Stimulated activated CD8-positive, alpha-beta memory T cell treated with anti-CD3 and anti-CD28 coated beads, Interleukin-15, amount 100 ng/mL, for 1 hour (primary cell): ENCODE results near the gene ITPR2.

Experiments used
- DNase-seq: peaks from one replicate; pipeline ENCODE4 v3.0.0-alpha.2; 2020; ENCODE audit warnings: low read depth

ITPR2 gene

GRCh38 chr12:26821212-26821701 lies 11.7 kb downstream of the ITPR2 start:
- no peak for DNase-seq

DNA sequence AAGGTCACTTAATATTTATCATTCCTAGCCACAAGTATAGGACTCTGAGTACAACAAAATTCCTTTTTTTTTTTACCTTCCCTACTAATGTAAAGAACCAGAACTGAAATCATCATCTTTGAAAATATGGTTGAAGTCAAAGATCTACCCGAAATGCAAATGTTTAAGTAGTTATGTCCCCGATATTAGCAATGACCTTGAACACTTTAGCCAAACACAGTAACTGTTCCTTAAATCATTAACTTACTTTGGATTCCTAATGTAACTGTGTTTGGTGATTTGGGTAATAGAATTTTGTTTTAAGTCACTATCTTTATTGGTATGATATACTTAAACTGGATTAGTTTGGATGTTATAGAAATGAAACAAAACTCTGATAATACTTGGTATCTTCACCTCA lies 14.4 kb downstream of the ITPR2 start:
- DNase-seq, result no peak

DNA sequence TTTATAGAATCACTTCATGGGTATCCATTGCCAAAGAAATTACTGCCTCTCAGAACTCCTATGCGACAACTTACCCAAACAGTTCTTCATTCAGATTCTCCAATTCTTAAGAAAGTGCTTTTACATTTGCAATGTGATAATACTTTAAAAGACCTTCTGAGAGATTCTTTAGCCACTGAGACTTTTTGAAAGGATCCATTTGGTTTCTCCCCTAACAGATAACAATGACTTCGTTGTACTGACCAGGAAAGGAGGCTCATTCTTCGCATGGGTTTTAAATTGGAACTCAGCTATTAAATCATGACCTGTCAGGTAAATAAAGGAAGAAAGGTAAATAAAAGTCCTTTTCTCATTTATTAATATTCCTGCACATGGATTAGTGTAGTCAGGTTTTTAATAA lies 14.8 kb downstream of the ITPR2 start:
- no peak for DNase-seq

GRCh38 chr12:26817183-26817591 lies 15.8 kb downstream of the ITPR2 start:
- DNase-seq, result no peak

- no peak for DNase-seq
Measured at GRCh38 chr12:26813812-26814211, 19.2 kb downstream of the ITPR2 start.

- no peak for DNase-seq
Measured at GRCh38 chr12:26810330-26810729, 22.7 kb downstream of the ITPR2 start.

DNA sequence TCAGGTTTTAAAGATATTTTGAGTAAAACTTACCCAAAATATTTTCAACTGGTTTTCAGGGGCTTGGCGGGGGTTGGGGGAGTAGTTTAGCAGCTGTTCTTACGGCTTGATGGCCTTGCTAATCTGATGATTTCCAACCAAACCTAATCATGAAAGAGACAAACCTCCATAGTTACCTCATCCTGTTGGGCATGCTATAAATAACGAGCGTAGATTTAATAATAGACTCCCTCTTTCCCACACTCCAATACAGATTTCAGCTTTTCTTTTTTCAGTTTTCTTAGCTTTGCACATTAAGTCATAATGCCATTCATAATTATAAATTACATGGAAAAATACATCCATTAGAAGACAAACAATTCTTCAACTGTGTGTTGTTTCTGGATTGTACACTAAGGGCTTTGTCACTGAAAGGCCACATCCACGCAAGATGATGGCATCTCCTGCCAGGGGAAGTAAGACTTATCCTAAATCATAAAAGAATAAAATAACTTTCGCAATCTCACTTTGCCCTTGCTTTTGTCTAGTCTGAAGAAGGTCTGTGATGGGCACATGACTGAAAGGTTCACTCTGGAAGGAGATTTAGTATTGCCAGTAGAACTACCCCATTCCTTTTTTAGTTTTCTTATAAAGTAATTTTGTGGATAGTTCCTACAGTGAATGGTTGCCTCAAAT lies 23.2 kb downstream of the ITPR2 start:
- DNase-seq, result no peak

DNA sequence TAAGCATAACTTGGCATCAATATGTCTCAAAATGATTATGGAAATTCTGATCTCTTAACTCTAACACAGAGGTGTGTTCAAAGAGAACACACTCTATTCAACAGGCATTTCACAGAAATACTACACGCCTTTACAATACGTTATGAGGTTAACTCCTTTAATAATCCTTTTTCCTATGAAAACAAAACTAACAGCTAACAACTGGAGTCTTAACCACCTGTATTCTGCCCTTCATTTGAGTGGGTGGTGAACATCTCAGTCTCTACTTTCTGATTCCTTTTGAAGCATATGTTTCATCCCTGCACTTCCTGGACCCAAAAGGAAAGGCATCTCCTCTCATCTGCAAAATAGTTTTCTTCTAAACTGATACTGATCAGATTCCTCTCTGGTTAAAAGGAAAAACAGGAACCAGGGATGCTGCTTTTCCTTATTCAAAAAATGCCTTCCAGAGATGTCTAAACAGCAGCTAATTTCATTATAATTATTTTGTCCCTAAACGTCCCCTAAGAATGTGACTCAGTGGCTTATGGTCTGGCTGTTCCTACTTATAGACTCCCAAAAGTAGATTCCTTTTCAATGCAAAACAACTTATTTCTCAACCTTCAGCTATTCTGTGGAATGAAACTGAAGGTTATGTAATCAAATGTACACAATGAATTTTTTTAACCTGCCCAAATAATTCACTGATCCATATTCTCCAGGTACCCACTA lies 24.1 kb downstream of the ITPR2 start:
- no peak for DNase-seq

- no peak for DNase-seq
Measured at GRCh38 chr12:26807292-26807691, 25.7 kb downstream of the ITPR2 start.

- DNase-seq, result no peak
Measured at GRCh38 chr12:26806556-26806955, 26.4 kb downstream of the ITPR2 start.

- no peak for DNase-seq
Measured at GRCh38 chr12:26805401-26805971, 27.5 kb downstream of the ITPR2 start.

DNA sequence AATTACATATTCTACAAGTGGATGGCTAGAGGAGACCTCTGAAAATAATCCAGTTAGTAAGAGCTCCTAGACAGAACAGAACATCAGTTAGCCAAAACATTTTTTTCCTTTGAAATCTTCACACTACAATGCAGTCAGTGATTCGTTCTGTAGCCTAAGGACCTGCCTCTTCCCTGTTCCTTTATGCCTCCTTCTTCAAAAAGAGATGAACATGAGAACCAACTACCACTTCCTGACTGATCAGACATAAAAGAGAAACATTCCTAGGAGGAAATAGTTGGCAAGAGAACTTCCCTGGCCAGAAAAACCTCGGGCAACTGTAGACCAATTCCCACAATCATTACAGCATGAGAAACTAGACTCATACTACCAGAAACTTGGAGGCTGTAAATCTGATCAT lies 29.4 kb downstream of the ITPR2 start:
- no peak for DNase-seq

- DNase-seq, result no peak
Measured at GRCh38 chr12:26801486-26801885, 31.5 kb downstream of the ITPR2 start.

DNA sequence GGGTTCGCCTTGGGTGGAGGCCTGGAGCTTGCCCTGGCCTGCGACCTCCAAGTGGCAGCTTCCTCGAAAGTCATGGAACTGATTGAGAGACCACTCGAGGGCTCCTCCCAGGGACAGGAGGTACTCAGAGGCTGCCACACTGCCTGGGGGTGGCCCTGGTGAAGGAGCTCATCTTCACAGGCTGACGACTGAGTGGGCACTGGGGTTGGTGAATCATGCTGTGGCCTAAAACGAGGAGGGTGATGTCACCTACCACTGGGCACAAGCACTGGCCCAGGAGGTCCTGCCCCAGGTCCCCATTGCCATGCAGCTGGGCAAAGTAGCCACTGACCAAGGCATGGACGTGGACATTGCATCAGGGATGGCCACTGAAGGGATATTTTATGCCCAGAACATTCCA lies 32.1 kb downstream of the ITPR2 start:
- no peak for DNase-seq

DNA sequence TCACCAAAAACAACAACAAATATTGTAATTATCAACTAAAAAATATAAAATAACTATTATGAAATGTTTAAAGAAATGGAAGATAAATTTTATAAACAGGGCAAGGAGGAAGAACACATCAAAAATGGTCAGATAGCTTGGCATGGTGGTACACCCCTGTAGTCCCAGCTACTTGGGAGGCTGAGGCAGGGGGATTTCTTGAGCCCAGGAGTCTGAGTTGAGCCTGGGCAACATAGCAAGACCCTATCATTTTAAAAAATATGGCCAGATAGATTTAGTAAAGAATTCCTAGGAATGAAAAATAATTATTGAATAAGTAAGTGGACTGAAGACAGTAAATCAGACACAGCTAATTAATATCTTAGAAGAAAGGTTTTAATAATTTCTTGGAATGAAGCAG lies 32.6 kb downstream of the ITPR2 start:
- DNase-seq, result no peak

DNA sequence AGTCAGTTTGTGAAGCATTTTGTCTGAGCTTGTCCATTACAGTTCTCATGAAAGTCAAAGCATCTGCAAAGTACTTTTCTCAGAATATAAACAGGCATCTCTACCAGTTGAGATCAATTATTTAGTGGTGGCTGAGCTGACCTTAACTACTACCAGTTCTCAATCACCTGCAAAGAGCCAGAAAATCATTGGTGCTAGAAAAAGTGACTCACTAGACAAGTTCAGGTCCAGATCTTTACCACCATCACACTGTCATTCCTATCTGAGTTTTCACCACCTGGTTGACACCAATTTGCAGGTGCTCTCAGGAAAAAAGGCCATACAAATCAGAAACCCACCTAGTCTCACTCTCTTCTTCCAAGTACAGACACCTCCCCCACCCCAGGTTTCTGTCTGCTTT lies 33.3 kb downstream of the ITPR2 start:
- DNase-seq, result no peak

DNA sequence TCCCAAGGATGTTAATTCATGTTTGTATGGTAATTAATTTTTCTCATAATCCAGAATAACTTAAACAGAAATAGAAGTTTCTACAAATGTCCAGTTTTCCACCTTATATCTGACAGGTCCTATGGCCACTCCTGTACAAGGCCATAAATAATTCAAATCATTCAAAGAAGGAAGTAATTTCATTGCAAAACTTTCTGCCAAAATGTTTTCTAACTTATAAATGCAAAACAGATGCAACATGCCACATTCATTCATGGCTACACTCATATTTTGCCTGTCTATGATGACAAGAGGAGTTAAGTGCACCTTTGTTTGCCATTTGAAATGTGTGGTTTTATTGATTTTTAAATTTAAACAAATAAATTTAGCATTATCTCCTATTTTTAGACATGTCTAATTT lies 34.4 kb downstream of the ITPR2 start:
- DNase-seq, result no peak

DNA sequence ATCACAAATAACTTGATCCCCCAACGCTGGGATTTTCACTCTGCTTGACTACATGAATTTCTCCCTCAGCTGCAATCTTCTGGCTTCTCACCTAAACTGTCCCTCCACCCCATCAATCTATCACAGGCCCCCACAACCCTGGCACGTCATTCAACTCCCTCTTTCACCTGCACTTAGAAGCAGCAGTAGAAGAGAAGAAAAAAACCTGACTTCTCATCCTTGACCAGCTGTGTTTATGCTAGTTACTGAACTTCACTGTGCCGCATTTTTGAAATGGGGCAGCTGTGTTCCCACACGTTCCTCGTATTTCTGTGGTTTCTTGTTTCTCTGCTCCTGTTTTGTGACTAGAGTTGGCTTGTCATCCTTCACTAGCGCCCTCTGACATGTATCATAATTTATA lies 35.0 kb downstream of the ITPR2 start:
- no peak for DNase-seq

GRCh38 chr12:26795910-26796309 lies 37.1 kb downstream of the ITPR2 start:
- no peak for DNase-seq

DNA sequence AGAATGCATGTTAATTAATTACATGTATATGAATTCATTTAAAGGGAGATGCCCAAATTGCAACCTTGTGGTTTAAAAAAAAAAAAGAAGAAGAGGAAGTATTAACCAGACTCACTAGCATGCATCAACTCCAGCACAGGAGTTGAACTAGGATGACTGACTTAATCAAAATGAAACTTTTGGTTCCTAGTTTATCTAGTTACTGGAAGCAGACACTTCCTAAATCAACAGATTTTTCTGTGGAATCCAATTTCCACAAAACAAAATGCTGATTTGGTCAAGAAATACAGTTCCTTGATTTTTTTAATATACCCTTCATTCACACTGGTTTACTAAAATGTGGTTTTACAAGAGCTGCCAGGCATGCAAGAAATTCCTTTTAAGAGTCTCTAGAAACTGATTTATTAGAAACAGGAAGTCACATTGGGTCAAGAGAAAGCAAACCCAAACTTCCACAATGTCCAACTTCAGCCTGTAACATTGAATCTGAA lies 41.6 kb downstream of the ITPR2 start:
- no peak for DNase-seq

DNA sequence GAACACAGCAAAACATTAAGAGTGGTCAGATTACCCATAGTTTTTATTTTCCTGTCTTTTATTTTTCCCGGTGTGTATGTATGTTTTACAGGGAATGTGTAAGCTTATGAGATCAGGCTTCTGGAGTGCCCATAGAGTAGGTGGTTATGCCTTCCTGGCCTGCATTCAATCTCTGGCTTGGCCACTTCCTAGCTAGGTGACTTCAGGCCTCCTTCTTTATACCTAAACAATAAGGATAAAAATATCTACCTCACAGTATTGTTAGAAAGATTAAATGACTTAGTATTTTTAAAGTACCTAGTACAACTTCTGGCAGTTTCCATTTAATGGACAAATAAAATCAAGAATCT lies 42.4 kb downstream of the ITPR2 start:
- no peak for DNase-seq

DNA sequence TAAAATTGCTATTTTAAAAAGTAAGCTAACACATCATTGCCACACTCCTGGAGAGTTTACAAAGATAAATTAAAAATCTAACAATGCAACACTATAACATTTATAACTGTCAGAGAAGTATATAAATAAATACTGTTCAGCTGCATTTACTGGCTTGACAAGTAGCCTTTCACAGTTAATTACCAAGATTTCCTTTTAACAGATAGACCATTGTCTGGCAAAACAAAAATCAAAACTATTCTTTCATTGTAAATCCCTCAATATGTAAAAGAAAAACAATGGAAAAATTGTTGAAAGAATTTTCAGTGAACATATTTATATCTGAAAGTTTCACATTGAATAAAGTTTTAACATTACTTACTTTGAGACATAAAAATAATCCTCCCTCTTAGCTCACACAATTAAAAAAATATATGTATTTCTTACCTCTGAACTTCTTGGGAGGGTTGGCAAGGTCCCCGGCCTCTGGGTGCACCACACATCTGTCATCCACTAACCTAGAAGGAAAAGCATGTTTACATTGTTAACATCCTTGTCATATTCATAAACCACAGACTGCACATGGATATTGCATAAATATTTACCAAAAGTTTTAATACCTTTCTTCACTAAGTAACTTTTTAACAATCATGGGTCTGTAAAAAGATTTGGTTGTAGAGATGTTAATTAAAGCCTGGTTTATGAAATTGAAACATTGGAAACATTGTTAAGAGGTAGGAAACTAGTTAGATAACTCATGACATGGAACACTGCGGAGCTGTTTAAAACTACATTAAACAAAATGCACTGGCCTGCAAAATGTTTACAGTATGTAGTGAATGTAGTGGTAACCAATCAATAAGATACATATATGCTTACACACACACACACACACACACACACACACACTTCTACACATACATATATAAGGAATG lies 43.0 kb downstream of the ITPR2 start:
- no peak for DNase-seq
